ENCODE results near the gene RBMS1. TPM values are rescaled to one million over a fixed set of nuclear protein-coding genes. Genes with fewer than 3 reads are reported as not detected.

RBMS1 gene
- total RNA-seq, 4 donors from 2014 or later, result 86.0 to 110 (median 91.5) TPM

GRCh38 chr2:160505256-160505655 lies 11.6 kb upstream of the RBMS1 start:
- H3K27ac ChIP-seq, result no peak overlapping the region
- H3K36me3 ChIP-seq, result no peaks in the 10 kb centered on the region
- no peak overlapping the region for H3K4me3 ChIP-seq
- H3K9me3 ChIP-seq, result no peaks in the 10 kb centered on the region
- no peak for TF ChIP-seq POLR2AphosphoS5 (IDR thresholded peaks at IDR 0.05)
- TF ChIP-seq CTCF (IDR thresholded peaks at IDR 0.05), result no peak
- no peak for TF ChIP-seq EP300 (IDR thresholded peaks at IDR 0.05)
- TF ChIP-seq POLR2A (IDR thresholded peaks at IDR 0.05), result no peak
- WGBS, 2 donors (ENCODE audit: low coverage in 1 of 2), result 66 to 72% methylated on average over 5 of the region's 5 CpGs
- no peaks in the 10 kb centered on the region for H3K27me3 ChIP-seq
- no peaks in the 10 kb centered on the region for H3K4me1 ChIP-seq
- no peak for ATAC-seq

- WGBS, 2 donors (ENCODE audit: low coverage in 1 of 2), result 68 to 100% methylated on average over 1 to 5 of the region's 5 CpGs
- Histone ChIP-seq H3K9me3 (no peaks in the 10 kb centered on the region), H3K4me1 (no peaks in the 10 kb centered on the region), H3K27me3 (no peaks in the 10 kb centered on the region), H3K27ac (no peak overlapping the region), H3K4me3 (no peak overlapping the region), H3K36me3 (no peaks in the 10 kb centered on the region)
- TF ChIP-seq EP300 (IDR thresholded peaks at IDR 0.05) (no peak), POLR2A (IDR thresholded peaks at IDR 0.05) (no peak), POLR2AphosphoS5 (IDR thresholded peaks at IDR 0.05) (no peak), CTCF (IDR thresholded peaks at IDR 0.05) (no peak)
- ATAC-seq, result no peak
Observed at GRCh38 chr2:160502478-160502877, 8.9 kb upstream of the RBMS1 start.

GRCh38 chr2:160501370-160501769 lies 7.8 kb upstream of the RBMS1 start:
- Histone ChIP-seq H3K4me1 (no peaks in the 10 kb centered on the region), H3K27ac (no peak overlapping the region), H3K36me3 (no peaks in the 10 kb centered on the region), H3K27me3 (no peaks in the 10 kb centered on the region), H3K9me3 (no peaks in the 10 kb centered on the region), H3K4me3 (no peak overlapping the region)
- no peak for TF ChIP-seq EP300 (IDR thresholded peaks at IDR 0.05)
- TF ChIP-seq CTCF (IDR thresholded peaks at IDR 0.05), result no peak
- TF ChIP-seq POLR2AphosphoS5 (IDR thresholded peaks at IDR 0.05), result no peak
- TF ChIP-seq POLR2A (IDR thresholded peaks at IDR 0.05), result no peak
- no peak for ATAC-seq
- WGBS, 2 donors (ENCODE audit: low coverage in 1 of 2), result 67 to 100% methylated on average over 1 of the region's 1 CpG

- H3K4me1 ChIP-seq, result peaks cover 0 to 4% (median 0%) of the 10 kb centered on the region in 3 donors
- H3K9me3 ChIP-seq, result no peaks in the 10 kb centered on the region
- no peaks in the 10 kb centered on the region for H3K27me3 ChIP-seq
- no peak overlapping the region for H3K4me3 ChIP-seq
- H3K27ac ChIP-seq, result no peak overlapping the region
- no peaks in the 10 kb centered on the region for H3K36me3 ChIP-seq
- no peak for TF ChIP-seq POLR2A (IDR thresholded peaks at IDR 0.05)
- no peak for TF ChIP-seq EP300 (IDR thresholded peaks at IDR 0.05)
- TF ChIP-seq POLR2AphosphoS5 (IDR thresholded peaks at IDR 0.05), result no peak
- TF ChIP-seq CTCF (IDR thresholded peaks at IDR 0.05), result no peak
- ATAC-seq, result no peak
- 89 to 100% methylated on average over 1 of the region's 1 CpG for WGBS, 2 donors (ENCODE audit: low coverage in 1 of 2)
Observed at GRCh38 chr2:160499865-160500264, 6.3 kb upstream of the RBMS1 start.

- WGBS, 2 donors (ENCODE audit: low coverage in 1 of 2), result 63 to 92% methylated on average over 4 to 5 of the region's 5 CpGs
- Histone ChIP-seq H3K27me3 (no peaks in the 10 kb centered on the region), H3K9me3 (no peaks in the 10 kb centered on the region), H3K36me3 (no peaks in the 10 kb centered on the region), H3K4me1 (peaks cover 0 to 15% (median 0%) of the 10 kb centered on the region in 3 donors), H3K27ac (no peak overlapping the region), H3K4me3 (no peak overlapping the region)
- no peak for TF ChIP-seq POLR2A (IDR thresholded peaks at IDR 0.05)
- TF ChIP-seq EP300 (IDR thresholded peaks at IDR 0.05), result no peak
- TF ChIP-seq CTCF (IDR thresholded peaks at IDR 0.05), result no peak
- no peak for TF ChIP-seq POLR2AphosphoS5 (IDR thresholded peaks at IDR 0.05)
- ATAC-seq, result no peak
Observed at GRCh38 chr2:160498137-160498536, 4.5 kb upstream of the RBMS1 start.

Measured in gastroesophageal sphincter (tissue), 4 donors.